Activated T-helper 1 cell treated with anti-CD3 and anti-CD28 coated beads, Interleukin-12 subunit alpha, Interleukin-12 subunit beta, Interleukin-2, Interleukin-4 antibody, amounts not matched to agents 30 ng/mL and 10 ng/mL and 1 ng/mL, durations not matched to agents 14 hours and 24 hours and 36 hours (primary cell): ENCODE measurements around the gene EXOSC1. TPM values are rescaled to one million over a fixed set of nuclear protein-coding genes. Genes with fewer than 3 reads are reported as not detected.

ENCODE experiments used
- DNase-seq: peaks from one replicate; pipeline ENCODE4 v3.0.0; 2021; ENCODE audit warnings: low spot score
- H3K27ac Mint-ChIP-seq: one replicate; pipeline ENCODE4 v1.8.0; 2021; ENCODE audit warnings: mild to moderate bottlenecking, mixed read lengths
- H3K27me3 Mint-ChIP-seq: one replicate; pipeline ENCODE4 v1.8.0; 2022; ENCODE audit warnings: mild to moderate bottlenecking, moderate library complexity, mixed read lengths; ENCODE audit not compliant: insufficient read depth
- H3K36me3 Mint-ChIP-seq: one replicate; pipeline ENCODE4 v1.8.0; 2021; ENCODE audit warnings: low read depth, mixed read lengths
- H3K4me1 Mint-ChIP-seq: one replicate; pipeline ENCODE4 v1.8.0; 2021; ENCODE audit warnings: low read depth, mixed read lengths
- H3K4me3 Mint-ChIP-seq: one replicate; pipeline ENCODE4 v1.8.0; 2021; ENCODE audit warnings: mild to moderate bottlenecking, moderate library complexity, mixed read lengths
- H3K9me3 Mint-ChIP-seq: one replicate; pipeline ENCODE4 v1.8.0; 2021; ENCODE audit warnings: mixed read lengths
- intact Hi-C: fragments of 100-400 bp; cut with micrococcal nuclease; formaldehyde crosslinking; loops from one replicate; pipeline ENCODE4 v1.15.1; 2024
- total RNA-seq: library from RNA; stranded (reverse); gene quantifications from 2 replicates; pipeline ENCODE4 v1.2.3, GENCODE V29; 2022

EXOSC1 gene
- total RNA-seq, 1 donor from 2014 or later = 57.1 TPM

- intact Hi-C loops = no loop called here
- no peaks in the 10 kb centered on the region for H3K27me3 Mint-ChIP-seq
- H3K4me3 Mint-ChIP-seq = no peak overlapping the region
- H3K4me1 Mint-ChIP-seq = peaks cover 39% of the 10 kb centered on the region
- no peak for DNase-seq
- H3K36me3 Mint-ChIP-seq = peaks cover 33% of the 10 kb centered on the region
- no peaks in the 10 kb centered on the region for H3K9me3 Mint-ChIP-seq
- peak overlapping the region; percentile 58 for H3K27ac Mint-ChIP-seq
These were observed 6.5 kb upstream of the EXOSC1 start for GRCh38 chr10:97452352-97452751.

GRCh38 chr10:97451605-97452004 lies 5.8 kb upstream of the EXOSC1 start:
- Mint-ChIP-seq H3K27ac (no peak overlapping the region), H3K36me3 (peaks cover 27% of the 10 kb centered on the region), H3K4me3 (no peak overlapping the region), H3K9me3 (no peaks in the 10 kb centered on the region), H3K4me1 (peaks cover 46% of the 10 kb centered on the region), H3K27me3 (no peaks in the 10 kb centered on the region)
- DNase-seq = no peak
- intact Hi-C loops = no loop called here

GRCh38 chr10:97450828-97451227 lies 5.0 kb upstream of the EXOSC1 start:
- H3K36me3 Mint-ChIP-seq = peaks cover 21% of the 10 kb centered on the region
- peaks cover 49% of the 10 kb centered on the region for H3K4me1 Mint-ChIP-seq
- H3K27ac Mint-ChIP-seq = peak overlapping the region; percentile 35
- intact Hi-C loops = no loop called here
- DNase-seq = no peak
- no peaks in the 10 kb centered on the region for H3K9me3 Mint-ChIP-seq
- no peak overlapping the region for H3K4me3 Mint-ChIP-seq
- H3K27me3 Mint-ChIP-seq = no peaks in the 10 kb centered on the region

- no peaks in the 10 kb centered on the region for H3K9me3 Mint-ChIP-seq
- H3K27me3 Mint-ChIP-seq = no peaks in the 10 kb centered on the region
- intact Hi-C loops = loop anchor here (1.0 to 2.0 kb wide), 3 partner anchors 32 to 187 kb away; partner anchors contain the start of gene MORN4
- H3K4me3 Mint-ChIP-seq = peak overlapping the region; percentile 93
- DNase-seq = no peak
- peaks cover 20% of the 10 kb centered on the region for H3K36me3 Mint-ChIP-seq
- H3K4me1 Mint-ChIP-seq = peaks cover 40% of the 10 kb centered on the region
- H3K27ac Mint-ChIP-seq = peak overlapping the region; percentile 92
These were observed 467 bp downstream of the EXOSC1 start for GRCh38 chr10:97445357-97445721.

DNA sequence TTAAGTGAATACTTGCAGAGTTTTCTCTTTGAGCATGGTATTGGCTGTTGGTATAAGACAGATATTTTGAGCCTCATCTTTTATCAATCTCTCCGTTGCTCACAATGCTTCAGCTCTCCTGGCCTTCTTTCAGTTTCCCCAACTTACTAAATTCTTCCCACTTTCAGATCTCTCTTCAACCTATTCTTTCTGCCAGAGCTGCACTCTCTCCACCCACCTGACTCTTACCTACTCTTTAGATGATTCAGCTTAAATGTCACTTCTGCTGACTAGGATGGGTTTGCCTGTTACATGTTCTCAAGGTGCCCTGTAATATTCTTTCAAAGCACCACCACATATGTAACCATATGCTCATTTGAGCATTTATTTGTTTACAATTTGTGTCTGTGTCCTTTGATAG lies 1.6 kb downstream of the EXOSC1 start:
- no peak for DNase-seq
- H3K27ac Mint-ChIP-seq = peak overlapping the region; percentile 92
- H3K27me3 Mint-ChIP-seq = no peaks in the 10 kb centered on the region
- peak overlapping the region; percentile 93 for H3K4me3 Mint-ChIP-seq
- H3K36me3 Mint-ChIP-seq = peaks cover 26% of the 10 kb centered on the region
- H3K9me3 Mint-ChIP-seq = no peaks in the 10 kb centered on the region
- H3K4me1 Mint-ChIP-seq = peaks cover 37% of the 10 kb centered on the region
- intact Hi-C loops = loop anchor here (1.0 to 2.0 kb wide), 2 partner anchors 16 to 189 kb away; partner anchors contain the start of gene MORN4

DNA sequence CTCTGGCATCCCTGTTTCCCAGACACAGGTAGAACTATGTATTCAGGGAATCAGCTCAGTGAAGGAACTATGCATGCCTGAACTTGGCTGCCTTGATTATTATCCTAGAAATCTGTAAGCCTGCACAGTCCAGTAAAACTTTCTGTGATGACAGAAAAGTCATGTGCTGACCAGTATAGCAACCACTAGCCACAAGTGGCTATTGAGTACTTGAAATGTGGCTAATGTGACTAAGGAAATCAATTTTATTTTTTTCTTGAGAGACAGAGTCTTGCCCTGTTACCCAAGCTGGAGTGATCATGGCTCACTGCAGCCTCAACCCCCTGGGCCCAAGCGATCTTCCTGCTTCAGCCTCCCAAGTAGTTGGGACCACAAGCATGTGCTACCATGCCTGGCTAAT lies 3.5 kb downstream of the EXOSC1 start:
- intact Hi-C loops = no loop called here
- Mint-ChIP-seq H3K9me3 (no peaks in the 10 kb centered on the region), H3K36me3 (peaks cover 24% of the 10 kb centered on the region), H3K27me3 (no peaks in the 10 kb centered on the region), H3K27ac (no peak overlapping the region), H3K4me1 (peaks cover 24% of the 10 kb centered on the region), H3K4me3 (no peak overlapping the region)
- no peak for DNase-seq

DNA sequence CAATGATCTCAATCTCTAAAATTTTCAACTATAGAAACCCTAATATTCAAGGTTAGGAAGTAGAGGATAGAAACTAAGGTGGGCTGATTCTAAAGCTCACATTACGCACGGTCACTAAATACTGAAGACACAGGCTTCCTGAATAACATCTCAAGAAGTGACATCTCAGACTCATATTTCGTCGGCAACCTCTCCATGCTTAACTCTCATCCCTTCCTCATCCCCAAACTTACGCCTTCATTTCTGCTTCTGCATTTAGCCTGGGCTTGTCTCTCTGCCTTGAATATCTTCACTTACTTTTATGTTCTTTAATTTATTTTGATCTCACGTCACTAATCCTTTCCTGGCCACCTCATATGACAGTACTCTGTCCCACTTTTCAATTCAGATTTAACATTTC lies 10.6 kb downstream of the EXOSC1 start:
- intact Hi-C loops = no loop called here
- no peak for DNase-seq
- Mint-ChIP-seq H3K4me3 (no peak overlapping the region), H3K27ac (no peak overlapping the region), H3K27me3 (no peaks in the 10 kb centered on the region), H3K9me3 (no peaks in the 10 kb centered on the region), H3K4me1 (peaks cover 9% of the 10 kb centered on the region), H3K36me3 (peaks cover 45% of the 10 kb centered on the region)

DNA sequence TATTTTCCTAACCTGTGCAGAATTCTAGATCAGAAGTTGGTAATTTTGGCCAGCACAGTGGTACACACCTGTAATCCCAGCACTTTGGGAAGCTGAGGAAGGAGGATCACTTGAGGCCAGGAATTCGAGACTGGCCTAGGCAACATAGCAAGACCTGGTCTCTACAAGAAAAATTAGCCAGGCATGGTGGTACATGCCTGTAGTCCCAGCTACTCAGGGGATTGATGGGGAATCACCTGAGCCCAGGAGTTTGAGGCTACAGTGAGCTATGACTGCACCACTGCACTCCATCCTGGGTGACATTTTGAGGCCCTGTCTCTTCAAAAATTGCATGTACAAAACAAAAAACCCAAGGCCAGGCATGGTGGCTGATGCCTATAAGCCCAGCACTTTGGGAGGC lies 11.2 kb downstream of the EXOSC1 start:
- intact Hi-C loops = no loop called here
- Mint-ChIP-seq H3K27ac (peak overlapping the region; percentile 48), H3K27me3 (no peaks in the 10 kb centered on the region), H3K9me3 (no peaks in the 10 kb centered on the region), H3K4me1 (peaks cover 9% of the 10 kb centered on the region), H3K4me3 (no peak overlapping the region), H3K36me3 (peaks cover 48% of the 10 kb centered on the region)
- DNase-seq = no peak

DNA sequence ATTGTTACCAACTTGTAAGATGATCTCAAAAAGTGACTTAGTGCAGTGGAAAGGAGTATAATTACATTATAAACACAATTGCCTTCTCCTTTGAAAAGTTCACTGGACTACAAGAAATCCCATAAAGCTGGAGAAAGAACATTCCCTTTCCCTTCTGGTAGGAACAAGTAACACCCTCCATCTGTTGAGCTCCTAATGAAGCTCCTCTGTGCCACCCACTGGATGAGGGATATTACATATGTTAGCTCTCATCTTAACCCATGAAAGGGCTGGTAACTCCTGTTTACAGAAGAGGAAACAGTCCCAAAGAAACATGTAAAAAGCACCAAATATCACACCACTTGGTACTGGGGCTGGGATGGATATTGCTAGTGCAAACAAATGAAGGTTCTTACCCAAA lies 11.8 kb downstream of the EXOSC1 start:
- H3K36me3 Mint-ChIP-seq = peaks cover 50% of the 10 kb centered on the region
- H3K4me3 Mint-ChIP-seq = no peak overlapping the region
- peaks cover 14% of the 10 kb centered on the region for H3K4me1 Mint-ChIP-seq
- H3K27me3 Mint-ChIP-seq = no peaks in the 10 kb centered on the region
- H3K9me3 Mint-ChIP-seq = no peaks in the 10 kb centered on the region
- intact Hi-C loops = no loop called here
- H3K27ac Mint-ChIP-seq = peak overlapping the region; percentile 48
- DNase-seq = no peak

GRCh38 chr10:97428572-97428981 lies 17.2 kb downstream of the EXOSC1 start:
- H3K4me3 Mint-ChIP-seq = peak overlapping the region; percentile 94
- no peaks in the 10 kb centered on the region for H3K9me3 Mint-ChIP-seq
- no peak for DNase-seq
- H3K4me1 Mint-ChIP-seq = peaks cover 39% of the 10 kb centered on the region
- peaks cover 2% of the 10 kb centered on the region for H3K27me3 Mint-ChIP-seq
- H3K36me3 Mint-ChIP-seq = peaks cover 50% of the 10 kb centered on the region
- intact Hi-C loops = loop anchor here (1.0 to 10.0 kb wide), 7 partner anchors 16 to 706 kb away; partner anchors contain the start of genes MMS19, PI4K2A, R3HCC1L and RRP12
- H3K27ac Mint-ChIP-seq = peak overlapping the region; percentile 99

DNA sequence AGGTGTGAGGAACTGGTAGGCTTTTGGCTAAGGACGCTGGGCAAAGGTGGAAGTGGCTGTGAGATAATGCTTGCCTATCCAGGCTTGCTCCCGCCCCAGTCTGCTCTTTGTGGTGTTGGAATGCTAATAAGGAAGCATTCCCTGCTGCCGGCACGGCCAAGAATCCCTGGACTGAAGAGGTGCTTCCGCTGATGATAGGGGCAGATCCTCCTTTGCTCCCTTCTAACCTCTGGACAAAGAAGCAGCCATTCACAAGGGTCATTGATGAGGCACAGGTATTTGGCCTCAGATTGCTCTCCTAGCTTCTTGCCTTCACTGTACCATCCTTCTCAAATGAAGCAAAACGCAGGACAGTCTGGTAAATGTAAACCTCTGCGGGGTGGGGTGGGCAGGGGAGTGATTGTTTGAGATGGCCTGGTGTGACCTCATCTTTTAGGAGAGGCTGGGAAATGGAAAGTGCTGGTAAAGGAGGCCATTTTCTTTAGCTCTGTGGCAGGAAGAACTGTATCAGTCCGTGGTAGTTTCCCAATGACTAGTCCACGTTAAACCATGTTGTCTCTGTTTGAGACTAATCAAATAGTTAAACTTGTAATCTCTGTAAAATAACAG lies 18.1 kb downstream of the EXOSC1 start:
- H3K36me3 Mint-ChIP-seq = peaks cover 48% of the 10 kb centered on the region
- intact Hi-C loops = loop anchor here (1.0 to 10.0 kb wide), 7 partner anchors 17 to 707 kb away; partner anchors contain the start of genes MMS19, PI4K2A, R3HCC1L and RRP12
- no peak for DNase-seq
- peak overlapping the region; percentile 99 for H3K27ac Mint-ChIP-seq
- peak overlapping the region; percentile 94 for H3K4me3 Mint-ChIP-seq
- peaks cover 47% of the 10 kb centered on the region for H3K4me1 Mint-ChIP-seq
- H3K27me3 Mint-ChIP-seq = peaks cover 2% of the 10 kb centered on the region
- no peaks in the 10 kb centered on the region for H3K9me3 Mint-ChIP-seq

DNA sequence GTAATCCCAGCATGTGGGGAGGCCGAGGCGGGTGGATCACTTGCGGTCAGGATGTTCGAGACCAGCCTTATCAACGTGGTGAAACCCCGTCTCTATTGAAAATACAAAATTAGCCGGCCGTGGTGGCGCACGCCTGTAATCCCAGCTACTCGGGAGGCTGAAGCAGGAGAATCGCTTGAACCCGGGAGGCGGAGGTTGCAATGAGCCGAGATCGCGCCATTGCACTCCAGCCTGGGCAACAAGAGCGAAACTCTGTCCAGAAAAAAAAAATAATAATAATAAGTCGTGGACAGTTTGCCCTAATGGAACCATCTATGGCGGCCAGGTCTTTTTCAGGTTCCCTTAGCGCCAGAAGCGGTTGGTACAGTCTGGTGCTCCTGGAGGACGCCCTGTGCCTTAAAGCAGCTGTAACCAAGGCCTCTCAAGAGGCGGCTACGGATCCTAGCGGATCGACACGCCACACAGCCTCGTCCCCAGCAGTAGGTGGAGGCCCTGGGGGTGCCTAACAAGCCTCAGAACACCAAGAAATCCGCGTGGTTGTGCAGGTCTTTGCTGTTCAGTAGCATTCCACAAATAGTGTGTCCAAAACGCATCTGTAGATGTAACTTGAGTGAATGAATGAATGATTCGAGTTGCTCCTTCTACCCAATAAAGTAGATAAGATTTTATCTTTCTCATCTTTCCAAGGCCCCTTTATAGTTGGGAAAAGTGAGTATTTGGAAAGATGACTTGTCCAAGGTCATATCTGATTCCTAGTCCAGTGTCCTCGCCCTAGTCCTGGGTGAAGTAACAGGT lies 18.8 kb downstream of the EXOSC1 start:
- peaks cover 48% of the 10 kb centered on the region for H3K4me1 Mint-ChIP-seq
- H3K27me3 Mint-ChIP-seq = peaks cover 2% of the 10 kb centered on the region
- intact Hi-C loops = loop anchor here (5.0 to 10.0 kb wide), 2 partner anchors 450 to 708 kb away; partner anchors contain the start of gene R3HCC1L
- H3K9me3 Mint-ChIP-seq = no peaks in the 10 kb centered on the region
- peaks cover 45% of the 10 kb centered on the region for H3K36me3 Mint-ChIP-seq
- H3K4me3 Mint-ChIP-seq = peak overlapping the region; percentile 94
- H3K27ac Mint-ChIP-seq = peak overlapping the region; percentile 99
- no peak for DNase-seq
